H1 (cell line): Measurements from ENCODE around the gene FGF14. TPM values are rescaled to one million over a fixed set of nuclear protein-coding genes. Genes with fewer than 3 reads are reported as not detected.

ENCODE experiments used
- CTCF ChIA-PET: fragments of 300-600 bp; sonication (Branson Sonifier 250); formaldehyde crosslinking; loops from one replicate; lab custom pipeline; 2021; ENCODE audit not compliant: partially characterized antibody; lab: Charles Lee
- POLR2A ChIA-PET: fragments of 300-600 bp; sonication (Branson Sonifier 250); formaldehyde crosslinking; loops from one replicate; lab custom pipeline; 2021; ENCODE audit warnings: inconsistent platforms; ENCODE audit not compliant: partially characterized antibody; lab: Charles Lee
- DNase-seq, 2 experiments: peaks; one replicate each; pipeline versions ENCODE4 v3.0.0 to v3.0.0-alpha.2; 2010 to 2022; ENCODE audit warnings: low spot score in 2 of 2, low read depth in 1 of 2, mixed read lengths in 1 of 2
- FAIRE-seq: peaks from 2 replicates; lab custom pipeline; 2011; peaks lifted over from hg19 to GRCh38; lab: Jason Lieb, UNC
- H2AFZ ChIP-seq: 2 replicates; pipeline ENCODE4 v1.8.1; 2012; ENCODE audit warnings: low read length, inconsistent platforms
- H2AK5ac ChIP-seq: 2 replicates; pipeline ENCODE4 v1.6.1; 2013; ENCODE audit warnings: low read depth, low read length
- H2BK120ac ChIP-seq: replicated peaks from 2 replicates; pipeline ENCODE3; 2013; ENCODE audit warnings: low read depth, low read length, inconsistent platforms
- H2BK12ac ChIP-seq: 2 replicates; pipeline ENCODE4 v1.6.1; 2013; ENCODE audit warnings: low read depth, low read length
- H2BK15ac ChIP-seq: 2 replicates; pipeline ENCODE4 v1.6.1; 2013; ENCODE audit warnings: low read length
- H2BK20ac ChIP-seq: 2 replicates; pipeline ENCODE4 v1.6.1; 2013; ENCODE audit warnings: low read length
- H2BK5ac ChIP-seq: 2 replicates; pipeline ENCODE4 v1.6.1; 2013; ENCODE audit warnings: low read depth, low read length
- H3K14ac ChIP-seq: 2 replicates; pipeline ENCODE4 v1.6.1; 2013; ENCODE audit warnings: inconsistent platforms; ENCODE audit not compliant: insufficient read length
- H3K18ac ChIP-seq: 2 replicates; pipeline ENCODE4 v1.6.1; 2013; ENCODE audit warnings: low read length; ENCODE audit errors: extremely low read depth
- H3K23ac ChIP-seq: 2 replicates; pipeline ENCODE4 v1.6.1; 2013; ENCODE audit warnings: inconsistent platforms; ENCODE audit not compliant: insufficient read length
- H3K23me2 ChIP-seq: 2 replicates; pipeline ENCODE4 v1.6.1; 2013; ENCODE audit warnings: low read depth, low read length
- H3K27ac ChIP-seq: 2 replicates; pipeline ENCODE4 v1.6.1; 2011; ENCODE audit warnings: low read depth, low read length, inconsistent platforms
- H3K27me3 ChIP-seq, 4 experiments: replicated peaks in 1 of 4; 1 replicate in 1 of 4; 2 replicates in 3 of 4; pipeline versions ENCODE4 v1.6.1 to v1.8.1; 2011 to 2013; ENCODE audit warnings: low read length in 3 of 4, mild to moderate bottlenecking in 3 of 4, inconsistent platforms in 2 of 4, mixed read lengths in 2 of 4, moderate library complexity in 1 of 4; ENCODE audit not compliant: control insufficient read depth in 3 of 4, insufficient read depth in 3 of 4; ENCODE audit errors: extremely low read depth in 1 of 4
- H3K36me3 ChIP-seq, 4 experiments: 2 replicates each; pipeline versions ENCODE4 v1.6.1 to v1.8.1; 2011 to 2013; ENCODE audit warnings: mild to moderate bottlenecking in 4 of 4, low read length in 3 of 4, moderate library complexity in 2 of 4, control low read depth in 1 of 4, inconsistent platforms in 1 of 4; ENCODE audit not compliant: insufficient read depth in 4 of 4, control insufficient read depth in 2 of 4
- H3K4ac ChIP-seq: replicated peaks from 2 replicates; pipeline ENCODE3; 2013; ENCODE audit warnings: low read length, low read depth, mixed read lengths, inconsistent platforms; ENCODE audit not compliant: insufficient read length
- H3K4me1 ChIP-seq, 4 experiments: replicated peaks in 1 of 4; 1 replicate in 1 of 4; 2 replicates in 3 of 4; pipeline versions ENCODE4 v1.6.1 to v1.8.1; 2011 to 2013; ENCODE audit warnings: low read length in 3 of 4, inconsistent platforms in 2 of 4, mixed read lengths in 1 of 4; ENCODE audit not compliant: insufficient read depth in 4 of 4, control insufficient read depth in 3 of 4
- H3K4me2 ChIP-seq, 2 experiments: 2 replicates each; pipeline versions ENCODE4 v1.6.1 to v1.8.1; 2011 to 2013; ENCODE audit warnings: low read depth in 2 of 2, low read length in 2 of 2, control low read depth in 1 of 2, inconsistent platforms in 1 of 2, mild to moderate bottlenecking in 1 of 2; ENCODE audit not compliant: insufficient read depth in 1 of 2
- H3K4me3 ChIP-seq, 4 experiments: fragments of 200-600, 300-600 bp in 1 of 4; sonication (generic), shearing (Covaris generic), sonication (Bioruptor Twin) in 1 of 4; 2 replicates each; pipeline versions ENCODE4 v1.5.1 to v1.8.1; 2011 to 2016; ENCODE audit warnings: low read length in 4 of 4, low read depth in 3 of 4, control low read depth in 2 of 4, inconsistent platforms in 2 of 4, mild to moderate bottlenecking in 2 of 4, mixed read lengths in 1 of 4, moderate library complexity in 1 of 4; ENCODE audit not compliant: insufficient read depth in 2 of 4; ENCODE audit errors: extremely low read depth in 1 of 4
- H3K56ac ChIP-seq: replicated peaks from 2 replicates; pipeline ENCODE3; 2013; ENCODE audit warnings: low read depth, mild to moderate bottlenecking, mixed read lengths, low read length, inconsistent platforms; ENCODE audit not compliant: insufficient read length
- H3K79me1 ChIP-seq: 2 replicates; pipeline ENCODE4 v1.6.1; 2013; ENCODE audit warnings: low read depth, low read length, control low read depth
- H3K79me2 ChIP-seq, 2 experiments: 2 replicates each; pipeline versions ENCODE4 v1.6.1 to v1.8.1; 2012 to 2013; ENCODE audit warnings: low read length in 2 of 2, mild to moderate bottlenecking in 2 of 2, inconsistent platforms in 1 of 2; ENCODE audit not compliant: insufficient read depth in 2 of 2, control insufficient read depth in 1 of 2
- H3K9ac ChIP-seq, 4 experiments: replicated peaks in 1 of 4; 1 replicate in 1 of 4; 2 replicates in 3 of 4; pipeline versions ENCODE4 v1.6.1 to v1.8.1; 2011 to 2013; ENCODE audit warnings: low read depth in 3 of 4, low read length in 3 of 4, control low read depth in 2 of 4, mild to moderate bottlenecking in 2 of 4, moderate library complexity in 2 of 4, inconsistent platforms in 1 of 4; ENCODE audit errors: extremely low read depth in 1 of 4
- H3K9me3 ChIP-seq, 2 experiments: 2 replicates each; pipeline versions ENCODE4 v1.6.1 to v1.8.1; 2012 to 2013; ENCODE audit warnings: mild to moderate bottlenecking in 2 of 2, moderate library complexity in 2 of 2, control low read depth in 1 of 2, inconsistent platforms in 1 of 2, low read depth in 1 of 2, low read length in 1 of 2, mixed read lengths in 1 of 2; ENCODE audit not compliant: insufficient read depth in 2 of 2
- H4K20me1 ChIP-seq, 2 experiments: replicated peaks in 1 of 2; 2 replicates each; pipeline versions ENCODE3 to v1.8.1; 2011 to 2013; ENCODE audit warnings: inconsistent platforms in 2 of 2, low read length in 2 of 2, mild to moderate bottlenecking in 1 of 2; ENCODE audit not compliant: insufficient read depth in 2 of 2, control insufficient read depth in 1 of 2
- H4K5ac ChIP-seq: 2 replicates; pipeline ENCODE4 v1.6.1; 2013; ENCODE audit warnings: low read length, low read depth, mixed read lengths, inconsistent platforms; ENCODE audit not compliant: insufficient read length
- H4K8ac ChIP-seq: 2 replicates; pipeline ENCODE4 v1.8.0; 2013; ENCODE audit warnings: mild to moderate bottlenecking, moderate library complexity, low read length, inconsistent platforms; ENCODE audit not compliant: insufficient read depth; ENCODE audit errors: extremely low read depth
- H4K91ac ChIP-seq: replicated peaks from 2 replicates; pipeline ENCODE3; 2013; ENCODE audit warnings: low read length, mixed read lengths, inconsistent platforms; ENCODE audit not compliant: insufficient read length
- CTBP2 ChIP-seq: IDR thresholded peaks from 2 replicates; pipeline ENCODE4 v1.7.0; 2011; ENCODE audit warnings: borderline replicate concordance, mild to moderate bottlenecking, moderate library complexity, mixed read lengths, low read length; ENCODE audit not compliant: insufficient read depth, insufficient read length
- EP300 ChIP-seq, 2 experiments: IDR thresholded peaks; 1 replicate in 1 of 2; 2 replicates in 1 of 2; pipeline ENCODE4 v1.6.1; 2011 to 2012; ENCODE audit warnings: low read depth in 2 of 2, low read length in 2 of 2, mild to moderate bottlenecking in 2 of 2, borderline replicate concordance in 1 of 2, inconsistent platforms in 1 of 2, moderate library complexity in 1 of 2
- YY1 ChIP-seq: IDR thresholded peaks from 2 replicates; pipeline ENCODE4 v1.6.1; 2011; ENCODE audit warnings: low read depth, mild to moderate bottlenecking, low read length
- polyA plus RNA-seq, 7 experiments: library from polyadenylated mRNA; depleted of rRNA in 3 of 7; stranded (reverse) in 5 of 7; unstranded in 2 of 7; fragments of >200 nt in 5 of 7; fragments of 200-250 nt in 2 of 7; gene quantifications; 1 replicate in 5 of 7; 2 replicates in 1 of 7; 4 replicates in 1 of 7; pipeline versions ENCODE4 v1.2.1 to v1.2.3, GENCODE V29; 2011 to 2013; ENCODE audit warnings: missing spikeins in 2 of 7, mixed read lengths in 2 of 7
- total RNA-seq: library from RNA; stranded (reverse); fragmentation: NEBNext Ultra II Directional; extraction: Animal tissue kit (Norgen Biotek cat#: 25700); gene quantifications from 2 replicates; pipeline ENCODE4 v1.2.1, GENCODE V29; 2021
- TF ChIP-seq, protein P1 (sequence below): IDR thresholded peaks from 2 replicates; pipeline ENCODE4 v1.6.1; 2012; ENCODE audit warnings: low read length, inconsistent platforms

The FGF14 gene
- total and polyA plus RNA-seq, 2 of the 8 experiments (the other 6 are each of a cell fraction or from before 2014, with no cell fraction given) = 0.05 to 0.58 TPM

DNA sequence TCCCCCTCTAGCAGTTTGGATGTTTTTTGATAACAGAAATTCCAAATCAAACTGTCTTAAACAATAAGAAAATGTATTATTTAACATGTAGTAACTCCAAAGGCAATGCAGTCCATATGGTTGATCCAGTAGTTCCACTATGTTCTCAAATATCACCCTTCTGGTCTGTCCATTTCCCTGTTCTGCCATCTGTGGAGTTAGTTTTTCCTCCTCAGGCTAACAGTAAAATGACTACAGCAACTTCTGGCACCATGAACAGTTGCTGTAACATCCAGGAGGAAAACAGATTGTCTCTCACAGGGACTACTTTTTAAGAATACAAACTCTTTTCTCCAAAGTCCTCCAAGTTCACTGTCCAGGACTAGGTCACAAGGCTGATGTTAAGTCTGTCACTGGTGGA, 455.4 kb downstream of the FGF14 start:
- Histone ChIP-seq H3K4me3 (no peak overlapping the region), H2BK20ac (no peak overlapping the region), H3K79me1 (no peaks in the 10 kb centered on the region), H2AK5ac (no peak overlapping the region), H3K9ac (no peak overlapping the region), H4K20me1 (no peaks in the 10 kb centered on the region), H3K18ac (no peak overlapping the region), H2BK5ac (no peak overlapping the region), H3K23me2 (no peaks in the 10 kb centered on the region), H3K4me2 (no peak overlapping the region), H3K36me3 (no peaks in the 10 kb centered on the region), H2BK12ac (no peak overlapping the region), H3K56ac (no peak overlapping the region), H3K14ac (no peak overlapping the region), H3K27me3 (no peaks in the 10 kb centered on the region), H3K4me1 (no peaks in the 10 kb centered on the region), H2BK15ac (no peak overlapping the region), H3K79me2 (no peaks in the 10 kb centered on the region), H3K9me3 (no peaks in the 10 kb centered on the region), H2BK120ac (no peak overlapping the region), H3K23ac (no peak overlapping the region), H4K8ac (no peak overlapping the region), H4K91ac (no peak overlapping the region), H3K27ac (no peak overlapping the region), H4K5ac (no peak overlapping the region), H3K4ac (no peak overlapping the region), H2AFZ (no peak overlapping the region)
- ChIA-PET POLR2A (no interaction called here), CTCF (interaction anchor here (0.9 to 2.3 kb wide), 4 partner anchors 56 to 610 kb away, joined by 3 to 9 read pairs (median 3); no protein-coding TSS in a partner anchor)
- no peak for FAIRE-seq
- DNase-seq = no peak
- TF ChIP-seq EP300 (IDR thresholded peaks at IDR 0.05; ENCODE audit: borderline replicate concordance in 1 of 2, low read depth in 2 of 2, low read length in 2 of 2) (no peak), CTBP2 (no peak), YY1 (no peak)
- TF ChIP-seq, protein P1, sequence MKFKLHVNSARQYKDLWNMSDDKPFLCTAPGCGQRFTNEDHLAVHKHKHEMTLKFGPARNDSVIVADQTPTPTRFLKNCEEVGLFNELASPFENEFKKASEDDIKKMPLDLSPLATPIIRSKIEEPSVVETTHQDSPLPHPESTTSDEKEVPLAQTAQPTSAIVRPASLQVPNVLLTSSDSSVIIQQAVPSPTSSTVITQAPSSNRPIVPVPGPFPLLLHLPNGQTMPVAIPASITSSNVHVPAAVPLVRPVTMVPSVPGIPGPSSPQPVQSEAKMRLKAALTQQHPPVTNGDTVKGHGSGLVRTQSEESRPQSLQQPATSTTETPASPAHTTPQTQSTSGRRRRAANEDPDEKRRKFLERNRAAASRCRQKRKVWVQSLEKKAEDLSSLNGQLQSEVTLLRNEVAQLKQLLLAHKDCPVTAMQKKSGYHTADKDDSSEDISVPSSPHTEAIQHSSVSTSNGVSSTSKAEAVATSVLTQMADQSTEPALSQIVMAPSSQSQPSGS = no peak
